ENCODE results near the gene FAM163B.

Gene FAM163B

DNA sequence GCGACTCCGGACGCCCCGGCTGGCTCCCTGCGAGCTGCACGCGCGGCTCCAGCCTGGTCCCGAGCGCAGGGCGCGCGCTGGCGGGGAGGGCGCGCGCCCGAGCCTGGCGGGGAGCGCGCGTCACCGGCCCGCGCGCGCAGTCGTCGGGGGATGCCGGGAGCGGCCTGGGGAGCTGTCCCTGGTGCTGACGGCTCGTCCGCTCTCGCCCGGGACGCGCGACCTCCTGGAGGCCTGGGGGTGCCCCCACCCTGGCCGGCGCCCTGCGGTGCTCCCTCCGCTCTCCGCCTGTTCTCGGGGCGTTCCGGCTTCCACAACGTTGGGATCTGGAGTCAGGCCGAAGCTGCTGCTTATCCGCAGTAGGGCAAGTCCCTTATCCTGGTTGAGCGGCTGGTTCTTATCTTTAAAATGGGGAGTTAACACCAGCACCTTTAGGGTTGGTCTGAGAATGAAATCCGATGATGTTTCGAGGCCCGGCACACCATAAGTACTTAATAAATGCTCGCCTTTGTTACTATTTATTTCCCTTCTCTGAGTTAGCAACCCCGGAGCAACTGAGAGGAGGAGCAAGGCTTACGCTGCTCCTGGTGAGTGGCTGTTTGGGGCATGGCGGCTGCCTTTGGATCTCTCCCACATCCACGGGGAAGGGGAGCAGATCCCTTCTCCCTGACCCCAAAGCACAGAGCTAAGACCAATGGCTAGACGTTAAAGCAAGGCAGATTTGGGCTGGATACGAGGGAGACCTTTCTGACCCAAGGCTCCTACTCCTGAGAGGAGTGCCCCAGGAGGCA, at the start of gene FAM163B:
Gene FAM163B, minus strand, starts transcription at position 79 of the 788 bp plus-strand sequence. CDS start 29,166 bp downstream, outside the sequence.
- DNase-seq, result peak in 1 of 2 donors; percentile 18

DNA sequence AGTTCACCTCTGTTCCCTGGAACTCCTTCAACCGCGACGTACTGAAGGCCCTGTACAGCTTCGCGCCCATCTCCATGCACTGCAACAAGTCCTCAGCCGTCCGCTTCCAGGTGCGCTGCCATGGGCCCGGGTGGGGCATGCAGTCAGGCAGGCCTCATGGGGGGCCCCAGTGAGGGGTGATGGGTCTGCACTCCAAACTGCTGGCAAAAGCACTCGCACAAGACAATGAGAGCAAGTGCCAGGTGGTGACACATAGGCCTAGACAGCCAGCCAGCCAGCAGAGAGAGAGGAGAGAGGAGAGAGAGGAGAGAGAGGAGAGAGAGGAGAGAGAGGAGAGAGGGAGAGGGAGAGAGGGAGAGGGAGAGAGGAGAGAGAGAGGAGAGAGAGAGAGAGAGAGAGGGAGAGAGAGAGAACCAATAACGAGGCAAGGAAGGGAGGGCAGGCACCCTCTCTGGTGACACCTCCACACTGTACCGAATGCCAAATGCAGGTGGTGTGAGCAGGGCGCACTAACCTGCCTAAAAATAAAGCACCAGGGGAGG, 48.0 kb upstream of the FAM163B start:
- DNase-seq, result no peak

DNA sequence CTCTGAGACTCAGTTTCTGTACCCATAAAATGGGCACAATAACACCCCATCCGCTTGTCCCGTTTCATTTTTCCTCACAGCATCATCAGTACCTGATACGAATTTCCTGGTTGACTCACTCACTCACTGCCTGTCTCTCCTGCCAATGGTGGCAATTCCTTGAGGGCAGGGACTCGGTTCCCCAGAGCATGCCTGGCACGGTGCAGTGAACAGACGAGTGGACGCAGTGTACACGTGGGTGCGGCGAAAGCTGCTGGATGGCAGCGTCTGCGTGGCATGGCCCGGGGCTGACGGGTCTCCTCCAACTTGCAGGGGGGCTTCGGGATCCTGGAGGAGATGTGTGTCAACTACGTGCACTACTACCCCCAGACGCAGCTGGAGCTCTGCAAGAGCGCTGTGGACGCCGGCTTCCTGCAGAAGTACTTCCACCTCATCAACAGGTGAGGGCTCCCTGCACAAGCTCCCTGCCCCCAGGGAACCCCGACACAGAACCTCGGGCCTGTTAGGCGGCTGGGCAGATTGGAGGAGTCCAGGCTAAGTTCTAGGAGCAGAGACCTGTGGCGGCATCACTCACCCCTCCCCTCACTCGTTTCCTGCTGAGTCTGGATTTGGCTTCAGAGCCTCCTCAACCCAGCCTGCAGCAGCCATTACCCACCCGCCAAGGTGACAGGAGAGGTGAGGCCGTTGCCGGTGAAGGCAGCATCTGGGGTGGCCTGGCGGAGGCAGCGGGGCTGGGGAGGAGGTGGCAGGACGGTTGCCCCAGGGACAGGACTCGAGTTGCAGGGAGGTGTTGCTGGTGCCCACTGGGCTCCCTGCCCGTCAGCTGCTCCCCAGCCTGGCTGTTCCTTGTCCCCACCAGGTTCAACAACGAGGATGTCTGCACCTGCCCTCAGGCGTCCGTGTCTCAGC, 47.3 kb upstream of the FAM163B start:
- peak; percentile 25 to 50 for DNase-seq

DNA sequence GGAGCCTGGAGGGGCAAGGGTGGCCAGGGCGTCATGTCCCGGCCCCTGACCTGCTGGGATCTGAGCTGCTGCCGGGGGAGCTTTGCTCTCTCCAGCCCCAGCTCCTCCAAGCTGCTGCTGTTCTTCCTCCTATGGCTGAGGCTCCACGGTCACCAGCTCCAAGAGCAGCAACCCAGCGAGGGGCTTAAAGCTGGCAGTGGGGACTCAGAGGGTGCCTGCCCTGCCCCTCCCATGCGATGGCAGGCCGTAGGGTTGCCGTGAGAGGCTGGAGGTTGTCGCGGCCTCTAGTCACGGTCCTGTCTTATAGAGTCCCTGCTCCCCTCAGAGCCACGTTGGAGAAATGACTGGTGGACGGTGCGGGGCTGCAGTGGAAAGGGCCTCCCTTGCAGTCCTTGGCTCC, 46.5 kb upstream of the FAM163B start:
- DNase-seq, result no peak

DNA sequence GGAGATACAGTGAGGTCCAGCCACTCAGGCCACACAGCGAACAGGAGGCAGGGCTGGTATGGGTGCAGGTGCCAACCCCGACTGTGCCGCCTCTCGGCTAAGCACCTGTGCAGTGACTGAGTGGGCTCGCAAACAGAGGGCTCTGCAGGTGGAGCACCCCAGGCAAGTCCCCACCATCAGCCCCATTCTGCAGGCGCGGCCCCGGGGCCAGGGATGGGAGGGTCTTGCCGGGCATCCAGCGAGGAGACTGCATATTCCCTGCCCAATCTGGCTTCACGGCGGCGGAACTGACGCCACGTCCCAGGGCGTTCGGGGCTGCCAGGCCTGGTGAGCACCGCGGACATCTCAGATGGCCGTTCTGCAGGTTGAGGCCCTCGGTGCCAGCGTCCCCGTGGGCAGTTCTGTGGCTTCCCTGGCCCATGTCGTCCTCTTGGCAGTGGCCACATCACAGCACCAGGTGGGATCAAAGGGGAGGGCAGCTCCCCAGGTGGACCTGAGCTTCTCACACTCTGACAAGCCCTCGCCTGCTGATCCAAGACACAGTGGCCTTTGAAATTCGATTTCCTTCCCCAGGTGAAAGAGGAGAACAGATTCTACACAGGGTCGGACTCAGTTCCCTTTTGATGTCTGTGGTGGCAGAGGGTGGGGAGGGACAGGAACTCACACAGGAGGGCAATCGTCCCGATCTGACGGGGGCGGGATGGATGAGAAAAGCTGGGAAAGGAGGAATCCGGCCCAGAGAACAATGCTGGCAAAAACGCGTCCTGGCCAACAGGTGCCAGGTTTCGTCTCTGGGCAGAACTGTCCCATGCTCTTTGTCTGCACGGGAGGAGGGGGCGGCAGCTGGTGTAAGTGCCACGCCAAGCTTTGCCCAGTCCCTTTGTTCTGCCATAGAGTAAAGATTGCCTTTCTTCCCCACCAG, 45.8 kb upstream of the FAM163B start:
- no peak for DNase-seq

DNA sequence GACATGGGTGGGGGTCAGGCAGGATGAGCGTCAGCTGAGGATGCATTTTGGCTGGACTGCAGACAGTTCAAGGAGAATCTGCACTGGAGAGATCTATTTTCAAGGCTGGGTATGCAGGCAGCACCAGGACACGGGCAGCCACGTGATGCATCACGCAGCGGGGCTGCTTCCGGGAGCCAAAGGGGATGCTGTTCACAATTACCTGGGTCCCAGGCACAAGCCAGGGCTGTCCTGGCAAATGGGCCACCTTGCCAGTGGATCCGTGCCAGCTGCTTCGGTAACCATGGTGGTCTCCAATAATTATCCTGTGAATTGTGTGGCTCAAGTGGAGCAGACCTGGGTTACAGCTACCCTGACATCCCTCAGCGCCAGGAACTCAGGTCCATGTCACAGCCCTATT, 44.4 kb upstream of the FAM163B start:
- no peak for DNase-seq

DNA sequence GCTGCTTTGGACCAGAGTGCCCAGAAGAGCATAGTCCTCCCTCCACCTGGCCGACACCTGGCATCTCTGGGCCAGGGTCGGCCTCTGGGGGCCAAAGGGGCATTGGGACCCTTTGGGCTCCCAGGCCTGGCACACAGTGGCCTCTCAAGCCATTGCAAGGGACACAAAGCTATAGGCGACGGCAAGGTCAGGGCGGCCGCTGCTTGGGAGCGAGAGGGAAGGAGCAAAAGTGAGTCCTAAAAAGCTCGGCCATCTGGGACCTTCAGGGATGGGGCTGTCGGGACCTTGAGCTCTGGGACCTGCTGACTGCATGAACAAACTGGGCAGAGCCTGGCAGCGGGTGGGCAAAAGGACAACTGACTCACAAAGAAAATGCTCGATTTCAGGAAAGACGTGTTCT, 40.8 kb upstream of the FAM163B start:
- DNase-seq, result no peak

DNA sequence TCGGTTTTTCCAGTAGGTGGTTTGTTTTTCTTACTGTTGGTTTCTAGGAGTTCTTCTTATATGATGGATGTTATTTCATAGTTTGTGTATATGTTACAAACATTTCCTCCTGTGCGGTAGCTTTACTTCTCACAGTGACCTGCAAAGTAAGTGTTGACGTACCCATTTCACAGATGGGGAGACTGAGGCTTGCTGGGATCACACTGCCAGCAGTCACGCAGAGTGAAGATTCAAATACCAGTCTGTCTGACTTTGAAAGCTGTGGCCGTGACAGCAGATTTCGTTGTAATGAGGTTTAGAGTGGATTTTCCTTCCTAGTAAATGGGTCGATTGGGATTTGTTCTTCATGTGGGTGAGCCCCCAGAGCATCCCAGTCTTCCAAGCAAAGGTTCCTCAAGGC, 40.0 kb upstream of the FAM163B start:
- DNase-seq, result no peak

DNA sequence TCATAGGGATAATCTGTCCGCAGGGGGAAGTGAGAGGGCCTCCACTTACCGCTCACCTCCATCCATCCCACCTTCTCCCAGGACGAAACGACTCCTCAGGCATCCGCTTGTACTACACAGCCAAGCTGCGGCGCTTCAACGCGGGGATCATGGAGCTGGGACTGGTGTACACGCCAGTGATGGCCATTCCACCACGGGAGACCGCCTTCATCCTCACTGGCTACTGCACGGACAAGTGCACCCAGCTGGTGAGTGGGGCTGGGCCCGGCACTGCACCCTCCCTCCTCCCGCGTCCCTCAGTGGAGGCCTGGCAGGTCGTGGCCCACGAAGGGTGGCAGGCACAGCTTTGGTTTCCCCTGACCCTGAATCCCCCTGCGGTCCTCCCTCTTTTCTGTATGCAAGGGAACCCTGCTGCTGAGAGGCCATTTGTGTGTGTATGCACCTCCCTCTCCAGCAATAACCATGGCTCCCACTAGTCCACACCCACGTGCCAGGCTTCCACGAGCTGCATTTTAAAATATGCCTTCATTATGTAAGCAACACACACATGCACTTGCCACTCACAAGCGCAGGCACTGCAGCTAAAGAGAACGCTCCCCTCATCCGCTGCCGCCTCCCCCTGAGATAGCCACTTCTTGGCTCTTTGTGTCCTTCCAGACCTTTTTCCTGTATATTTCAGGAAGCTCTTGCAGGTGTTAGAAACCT, 38.7 kb upstream of the FAM163B start:
- DNase-seq, result no peak

DNA sequence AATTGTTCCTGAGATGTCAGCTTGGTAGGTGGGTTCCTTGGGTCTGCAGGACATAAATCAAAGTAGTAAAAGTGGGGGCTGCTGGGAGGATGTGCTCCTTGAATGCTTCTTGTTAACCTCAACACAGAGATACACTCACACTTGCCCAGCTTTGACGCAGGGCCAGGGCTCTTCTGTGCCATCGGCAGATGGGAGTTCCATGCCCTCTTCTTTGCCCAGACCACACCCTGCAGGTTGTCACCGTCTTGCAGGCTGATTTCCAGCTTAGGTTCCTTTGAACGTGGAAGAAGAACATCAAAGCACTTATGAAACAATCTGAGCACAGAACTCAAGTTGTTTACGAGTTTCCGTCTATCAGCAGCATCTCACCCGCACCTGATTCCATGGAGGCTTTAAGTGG, 38.0 kb upstream of the FAM163B start:
- no peak for DNase-seq

DNA sequence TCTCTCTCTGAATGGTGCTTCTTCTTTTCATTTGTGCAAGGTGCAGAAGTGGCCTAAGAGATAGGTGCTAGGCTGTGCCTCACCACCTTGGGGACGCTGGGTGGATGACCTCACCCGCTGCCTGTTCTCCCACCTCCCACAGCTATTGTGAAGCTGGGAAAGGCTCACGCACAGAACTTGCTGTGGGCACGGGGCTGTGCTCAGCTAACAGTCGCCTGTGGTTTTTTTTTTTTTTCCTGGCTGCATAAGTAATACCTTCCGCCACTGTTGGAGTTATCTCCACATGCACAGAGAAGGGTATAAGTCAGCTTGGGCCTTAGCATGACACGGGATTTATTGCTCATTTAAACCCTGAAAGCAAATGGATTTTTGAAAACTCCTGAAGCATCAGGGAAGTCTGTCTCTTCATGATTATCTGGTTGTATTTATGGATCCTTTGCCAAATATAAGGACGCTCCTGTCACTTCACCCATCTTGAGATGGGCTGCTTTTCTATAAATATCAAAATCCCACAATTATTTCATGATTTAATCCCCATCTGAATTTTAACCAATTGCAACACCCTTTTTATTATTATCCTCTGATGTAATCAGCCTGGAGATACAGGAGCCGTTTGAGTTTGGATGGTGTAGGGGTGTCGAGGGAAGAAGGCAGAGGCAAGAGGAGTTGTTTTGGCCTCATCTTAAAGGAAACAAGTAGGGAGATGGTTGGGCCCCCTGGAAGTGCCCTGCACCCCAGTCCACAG, 36.0 kb upstream of the FAM163B start:
- no peak for DNase-seq

DNA sequence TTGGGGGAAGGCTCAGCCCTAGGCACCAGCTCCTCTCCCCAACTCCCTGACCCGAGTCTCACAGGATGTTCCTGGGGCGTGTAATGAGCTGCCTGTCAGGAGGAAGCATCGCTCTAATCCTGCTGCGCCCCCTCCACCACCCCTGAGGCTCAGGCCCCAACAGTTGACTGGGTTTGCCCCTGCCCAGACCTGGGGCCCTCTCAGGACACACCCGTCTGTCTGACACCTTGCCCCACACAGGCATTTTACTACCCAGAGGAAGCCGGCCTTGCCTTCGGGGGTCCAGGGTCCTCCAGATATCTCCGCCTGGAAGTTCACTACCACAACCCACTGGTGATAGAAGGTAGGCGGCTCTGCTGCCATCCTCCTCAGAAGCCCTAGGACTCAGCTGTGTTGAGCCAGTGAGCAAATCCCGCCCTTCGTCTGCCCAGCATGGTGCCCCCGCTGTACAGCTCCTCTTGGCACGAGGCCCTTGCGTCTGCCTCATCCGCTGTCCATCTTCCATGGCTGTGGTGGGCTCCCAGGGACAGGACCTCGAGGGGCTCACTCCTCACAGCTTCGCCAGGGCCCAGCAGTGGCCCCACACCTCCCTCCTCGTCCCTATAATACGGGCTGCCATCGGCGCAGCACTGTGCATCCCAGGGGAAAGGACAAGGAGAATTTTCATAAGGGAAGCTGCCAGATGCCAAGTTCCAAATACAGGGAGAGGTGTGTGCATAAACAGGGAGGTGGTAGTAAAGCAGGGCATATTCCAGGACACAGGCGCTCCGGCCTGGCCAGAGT, 35.0 kb upstream of the FAM163B start:
- DNase-seq, result no peak

DNA sequence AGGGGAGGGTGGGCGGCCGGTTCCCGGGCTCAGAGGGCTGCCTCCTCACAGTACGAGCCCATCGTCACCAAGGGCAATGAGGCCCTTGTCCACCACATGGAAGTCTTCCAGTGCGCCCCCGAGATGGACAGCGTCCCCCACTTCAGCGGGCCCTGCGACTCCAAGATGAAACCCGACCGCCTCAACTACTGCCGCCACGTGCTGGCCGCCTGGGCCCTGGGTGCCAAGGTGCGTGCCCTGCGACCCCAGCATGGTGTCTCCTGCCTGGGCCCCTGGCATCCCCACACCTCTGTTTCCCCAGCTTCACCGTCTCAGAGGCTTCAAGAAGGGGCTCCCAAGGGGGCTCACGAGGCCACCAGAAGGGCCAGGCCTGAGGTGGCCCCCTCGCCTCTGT, 34.2 kb upstream of the FAM163B start:
- DNase-seq, result no peak

DNA sequence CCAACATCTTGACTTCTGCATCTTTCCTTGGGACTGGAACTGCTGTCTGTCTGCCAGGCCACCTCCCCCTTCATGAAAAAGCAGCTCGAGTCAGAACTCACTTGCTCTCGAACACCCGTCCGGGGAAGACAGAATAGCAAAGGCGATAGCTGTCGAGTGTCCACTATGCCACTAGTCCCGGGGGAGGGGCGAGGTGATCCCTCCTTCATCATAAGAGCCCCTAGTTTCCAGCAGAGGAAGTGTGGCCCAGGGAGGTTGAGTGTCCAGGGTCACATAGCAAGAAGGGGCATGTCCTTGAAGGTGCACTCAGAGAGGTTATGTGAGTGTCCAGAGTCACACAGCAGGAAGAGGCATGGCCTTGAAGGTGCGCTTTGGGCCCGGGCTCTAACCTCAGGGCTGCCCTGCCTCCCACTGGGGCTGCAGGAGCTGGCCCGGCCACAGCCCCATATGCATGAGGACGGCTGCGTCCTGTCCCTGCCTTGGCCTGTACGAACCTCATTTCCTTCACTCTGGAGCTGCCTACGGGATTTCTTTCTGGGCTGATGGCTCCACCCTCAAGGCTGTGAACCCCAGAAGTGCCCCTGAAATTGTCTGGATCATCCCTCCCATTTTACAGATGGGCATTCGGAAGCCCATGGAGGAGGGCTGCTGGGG, 33.6 kb upstream of the FAM163B start:
- no peak for DNase-seq

DNA sequence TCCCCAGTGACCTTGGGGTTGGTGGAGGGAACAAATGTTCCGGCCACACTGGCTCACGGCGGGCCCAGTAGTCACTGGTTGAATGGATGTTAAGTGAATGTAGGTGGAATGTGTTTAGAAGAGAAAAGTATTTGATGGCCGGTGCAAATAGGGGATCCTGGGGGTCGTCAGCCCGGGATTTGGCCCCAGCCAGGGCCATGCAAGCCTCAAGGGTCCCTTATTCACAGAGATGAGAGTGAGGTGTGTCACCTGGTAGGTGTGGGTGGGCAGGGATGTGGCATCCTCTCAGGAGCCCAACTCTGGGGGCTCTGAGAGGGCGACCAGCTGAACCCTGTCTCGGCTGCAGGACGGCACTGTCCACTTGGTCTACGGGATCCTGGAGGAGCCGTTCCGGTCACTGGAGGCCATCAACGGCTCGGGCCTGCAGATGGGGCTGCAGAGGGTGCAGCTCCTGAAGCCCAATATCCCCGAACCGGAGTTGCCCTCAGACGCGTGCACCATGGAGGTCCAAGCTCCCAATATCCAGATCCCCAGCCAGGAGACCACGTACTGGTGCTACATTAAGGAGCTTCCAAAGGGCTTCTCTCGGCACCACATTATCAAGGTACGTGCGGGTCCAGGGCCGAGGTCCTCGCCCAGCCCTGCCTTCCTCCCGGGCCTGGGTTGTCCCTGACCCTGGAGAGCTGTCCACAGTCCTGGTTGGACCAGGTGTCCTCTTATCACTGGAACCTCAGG, 32.8 kb upstream of the FAM163B start:
- no peak for DNase-seq

DNA sequence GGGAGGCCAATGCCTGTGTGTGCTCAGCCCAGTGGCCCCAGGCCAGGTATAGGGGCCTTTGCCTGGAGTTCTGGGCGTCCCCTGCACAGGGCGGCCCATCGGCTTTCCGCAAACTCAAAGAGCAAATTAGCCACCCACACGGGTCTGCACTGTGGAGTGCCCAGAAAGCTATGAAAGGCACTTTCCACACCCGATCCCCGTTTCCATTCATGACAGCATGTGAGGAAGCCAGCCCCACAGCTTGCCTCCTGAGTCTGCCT, 32.1 kb upstream of the FAM163B start:
- DNase-seq, result no peak

DNA sequence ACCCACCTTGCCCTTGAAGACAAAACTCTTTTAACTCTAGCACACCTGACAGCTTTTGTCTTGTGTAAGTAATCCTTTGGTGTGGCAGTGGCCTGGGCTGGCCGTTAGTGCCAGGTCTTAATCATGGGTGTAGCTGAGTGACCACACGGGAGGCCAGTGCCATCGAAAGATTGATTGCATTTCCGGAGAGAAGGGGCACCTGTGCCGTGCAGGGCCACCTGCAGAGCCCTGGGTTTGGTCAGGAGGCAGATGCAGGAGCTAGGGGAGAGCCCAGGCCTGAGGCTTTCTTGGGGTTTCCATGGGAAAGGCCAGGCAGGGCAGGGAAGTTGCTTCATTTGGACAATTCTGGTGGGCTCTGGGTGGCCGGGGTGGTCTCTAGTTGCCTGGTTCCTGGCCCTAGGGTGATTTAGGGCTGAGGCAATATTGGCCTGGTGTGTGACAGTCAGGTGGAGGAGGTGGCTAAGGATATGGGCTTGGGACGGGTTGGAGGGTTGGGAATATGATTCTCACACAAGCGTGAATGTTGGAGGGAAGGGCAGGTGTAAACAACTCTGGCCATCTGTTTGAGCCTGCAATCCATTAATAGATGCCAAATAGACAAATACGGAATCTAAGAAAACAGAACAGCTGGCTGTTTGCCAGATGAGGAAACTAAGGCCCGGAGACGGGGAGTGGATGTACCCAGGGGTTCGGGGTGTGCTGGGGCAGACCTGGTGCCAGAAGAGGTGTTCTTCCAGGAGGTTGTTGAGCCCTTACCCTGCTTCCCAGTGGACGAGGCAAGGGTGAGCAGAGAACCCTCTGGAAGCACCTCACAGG, 31.6 kb upstream of the FAM163B start:
- DNase-seq, result no peak

DNA sequence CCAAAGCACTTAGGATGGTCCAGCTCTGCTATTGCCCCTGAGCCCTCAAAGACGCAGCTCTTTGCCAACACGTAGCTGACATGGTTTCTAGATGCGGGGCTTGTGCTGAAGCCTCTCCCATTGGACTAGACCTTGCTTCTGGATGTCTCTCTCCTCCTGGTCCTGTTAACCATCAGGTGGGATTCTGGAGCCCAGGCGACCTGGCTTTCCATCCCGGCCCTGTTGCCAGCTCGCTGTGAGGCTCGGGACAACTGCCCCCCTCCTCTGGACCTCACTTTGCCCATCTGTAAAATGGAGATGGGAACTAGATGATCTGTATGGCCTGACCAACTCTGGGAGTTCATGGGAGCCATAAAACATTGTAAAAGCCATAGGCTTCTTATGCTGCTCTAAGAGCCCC, 31.0 kb upstream of the FAM163B start:
- DNase-seq, result no peak

DNA sequence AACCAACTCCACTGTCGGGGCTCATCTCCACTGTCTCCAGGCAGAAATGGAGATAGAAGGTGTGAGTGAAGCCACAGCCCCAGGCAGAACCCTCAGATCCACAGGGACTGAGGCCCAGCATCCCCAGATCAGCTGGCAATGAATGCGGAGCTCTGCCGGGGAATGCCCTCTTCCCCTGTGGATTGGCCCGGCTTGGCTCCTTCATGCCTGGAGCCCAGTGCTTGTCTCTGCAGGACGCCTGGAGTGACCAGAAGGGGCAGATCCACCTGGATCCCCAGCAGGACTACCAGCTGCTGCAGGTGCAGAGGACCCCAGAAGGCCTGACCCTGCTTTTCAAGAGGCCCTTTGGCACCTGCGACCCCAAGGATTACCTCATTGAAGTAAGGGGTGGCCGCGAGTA, 30.4 kb upstream of the FAM163B start:
- no peak for DNase-seq

All from CD4-positive, alpha-beta T cell treated with Interferon alpha-2 for 1 hour (primary cell).